Adrenal gland (tissue), 5 donors: ENCODE data around the gene STRADA.

ENCODE experiments used
- POLR2A ChIP-seq, 2 donors: fragments of 450-650 bp; IDR thresholded peaks; one replicate each; pipeline ENCODE4 v1.6.1; 2017; ENCODE audit warnings: antibody characterized with exemption in 2 of 2, mild to moderate bottlenecking in 2 of 2, moderate library complexity in 1 of 2
- TF ChIP-seq, protein P1 (sequence below), 6 experiments: fragments of 450-650 bp in 4 of 6; fragments of 200-600 bp in 2 of 6; sonication (generic) in 1 of 6; IDR thresholded peaks; 1 replicate in 5 of 6; 2 replicates in 1 of 6; pipeline versions ENCODE4 v1.5.1 to v1.8.0; 2016 to 2021; ENCODE audit warnings: antibody characterized with exemption in 6 of 6, mild to moderate bottlenecking in 2 of 6, moderate library complexity in 1 of 6
- donor health status: DM: no; HTN: no; CAD: no.

DNA sequence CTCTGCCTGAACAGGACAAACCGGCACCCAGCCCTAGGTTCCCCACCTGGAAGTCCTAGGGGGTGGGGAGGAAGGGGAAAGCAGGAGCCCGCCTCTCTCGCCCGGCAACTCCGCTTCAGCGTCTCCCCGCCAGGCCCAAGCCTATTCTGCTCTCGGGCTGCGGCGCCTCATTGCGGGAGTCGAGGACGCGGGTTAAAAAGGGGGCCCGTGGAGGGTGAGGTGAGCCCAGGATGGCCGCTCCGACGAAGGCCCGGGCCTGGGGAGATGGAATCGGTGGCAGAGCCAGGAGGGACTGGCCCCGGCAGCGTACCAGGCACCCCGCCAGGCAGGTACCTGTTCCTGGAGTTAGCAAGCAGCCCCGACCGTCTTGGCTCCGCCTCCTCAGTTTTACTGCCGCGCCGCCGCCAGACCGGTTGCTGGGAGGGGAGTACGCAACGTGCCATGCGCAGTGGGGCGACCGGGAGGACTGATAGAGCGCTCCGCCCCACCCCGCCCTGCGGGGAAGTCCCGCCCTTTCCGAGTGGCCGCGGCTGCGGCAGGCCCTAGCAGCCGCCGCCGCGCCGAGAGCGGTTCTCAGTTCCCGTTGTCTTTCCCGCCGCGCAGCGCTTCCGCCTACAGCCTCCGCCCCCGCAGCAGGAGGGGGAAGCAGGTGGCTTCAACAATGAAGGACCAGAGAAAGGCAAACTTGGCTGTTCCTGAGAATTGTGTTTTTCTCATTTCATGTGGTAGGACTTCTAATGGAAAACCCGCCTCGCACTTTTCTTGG lies at the start of gene STRADA:
- TF ChIP-seq POLR2A (IDR thresholded peaks at IDR 0.05), result peak; percentile 60 to 93
- TF ChIP-seq, protein P1, sequence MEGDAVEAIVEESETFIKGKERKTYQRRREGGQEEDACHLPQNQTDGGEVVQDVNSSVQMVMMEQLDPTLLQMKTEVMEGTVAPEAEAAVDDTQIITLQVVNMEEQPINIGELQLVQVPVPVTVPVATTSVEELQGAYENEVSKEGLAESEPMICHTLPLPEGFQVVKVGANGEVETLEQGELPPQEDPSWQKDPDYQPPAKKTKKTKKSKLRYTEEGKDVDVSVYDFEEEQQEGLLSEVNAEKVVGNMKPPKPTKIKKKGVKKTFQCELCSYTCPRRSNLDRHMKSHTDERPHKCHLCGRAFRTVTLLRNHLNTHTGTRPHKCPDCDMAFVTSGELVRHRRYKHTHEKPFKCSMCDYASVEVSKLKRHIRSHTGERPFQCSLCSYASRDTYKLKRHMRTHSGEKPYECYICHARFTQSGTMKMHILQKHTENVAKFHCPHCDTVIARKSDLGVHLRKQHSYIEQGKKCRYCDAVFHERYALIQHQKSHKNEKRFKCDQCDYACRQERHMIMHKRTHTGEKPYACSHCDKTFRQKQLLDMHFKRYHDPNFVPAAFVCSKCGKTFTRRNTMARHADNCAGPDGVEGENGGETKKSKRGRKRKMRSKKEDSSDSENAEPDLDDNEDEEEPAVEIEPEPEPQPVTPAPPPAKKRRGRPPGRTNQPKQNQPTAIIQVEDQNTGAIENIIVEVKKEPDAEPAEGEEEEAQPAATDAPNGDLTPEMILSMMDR (IDR thresholded peaks at IDR 0.05), result no peak
